ENCODE data around the gene NAP1L1. TPM values are rescaled to one million over a fixed set of nuclear protein-coding genes. Genes with fewer than 3 reads are reported as not detected.
A peak's percentile ranks its signal among the peaks of the same experiment; 100 is the strongest.

The NAP1L1 gene
- total RNA-seq, 1 experiment from 2014 or later = 467 TPM

DNA sequence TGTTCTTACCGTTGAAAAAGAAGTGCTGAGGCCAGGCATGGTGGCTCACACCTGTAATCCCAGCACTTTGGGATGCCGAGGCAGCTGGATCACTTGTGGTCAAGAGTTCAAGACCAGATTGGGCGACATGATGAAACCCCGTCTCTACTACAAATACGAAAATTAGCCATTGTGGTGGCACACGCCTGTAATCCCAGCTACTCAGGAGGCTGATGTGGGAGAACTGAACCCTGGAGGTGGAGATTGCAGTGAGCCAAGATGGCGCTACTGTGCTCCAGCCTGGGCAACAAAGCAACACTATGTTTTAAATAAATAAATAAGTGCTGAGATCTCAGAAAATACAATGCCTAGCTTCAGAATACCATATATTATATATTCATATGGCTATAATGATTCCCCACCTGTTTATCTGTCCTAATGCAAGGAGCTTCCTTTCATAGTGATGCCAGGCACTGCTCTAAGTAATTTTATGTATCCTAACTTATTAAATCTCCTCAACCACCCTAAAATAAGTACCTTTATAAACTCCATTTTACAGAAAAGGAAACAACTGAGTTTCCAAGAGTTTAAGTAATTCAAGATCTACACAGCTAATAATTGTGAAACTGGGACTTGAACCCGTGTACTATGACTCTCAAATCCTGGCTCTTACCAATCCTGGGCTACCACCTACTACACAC lies 60.2 kb downstream of the NAP1L1 start:
- H3K27ac Mint-ChIP-seq (ENCODE audit: unreplicated experiment) = peak overlapping the region; percentile 89

DNA sequence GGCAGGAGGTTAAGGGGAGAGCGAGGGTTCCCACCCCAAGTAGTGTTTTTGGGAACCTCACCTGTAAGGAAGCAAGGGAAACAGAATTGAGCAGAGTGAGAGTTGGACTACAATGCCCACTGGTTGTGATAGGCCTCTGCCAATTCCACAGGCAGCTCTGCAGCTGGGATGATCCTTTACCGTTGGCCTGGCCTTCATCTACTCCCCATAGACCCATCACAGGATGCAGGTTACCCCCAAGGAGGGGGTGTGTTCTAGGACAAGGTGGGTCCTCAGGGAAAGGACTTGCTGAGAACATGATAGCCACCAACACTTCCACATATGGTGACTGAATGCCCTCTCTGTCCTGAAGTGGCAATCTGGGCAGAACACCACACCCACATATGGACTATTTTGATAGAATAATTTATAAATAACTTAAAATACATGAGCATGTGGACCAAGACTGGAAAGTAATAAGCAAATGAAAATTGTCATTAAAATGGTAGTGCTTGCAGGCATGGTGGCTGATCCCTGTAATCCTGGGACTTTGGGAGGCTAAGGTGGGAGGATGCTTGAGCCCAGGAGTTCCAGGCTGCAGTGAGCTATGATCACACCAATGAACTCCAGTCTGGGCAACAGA lies 61.3 kb downstream of the NAP1L1 start:
- no peak for DNase-seq
- Mint-ChIP-seq H3K27me3 (ENCODE audit: unreplicated experiment) (no peaks in the 10 kb centered on the region), H3K4me3 (ENCODE audit: low read depth, unreplicated experiment) (no peak overlapping the region), H3K4me1 (ENCODE audit: low read depth, unreplicated experiment) (peaks cover 62% of the 10 kb centered on the region), H3K36me3 (ENCODE audit: insufficient read depth, unreplicated experiment) (peaks cover 81% of the 10 kb centered on the region), H3K9me3 (ENCODE audit: low read depth, unreplicated experiment) (no peaks in the 10 kb centered on the region), H3K27ac (ENCODE audit: unreplicated experiment) (peak overlapping the region; percentile 63)
- CTCF ChIA-PET = interaction anchor here (1.2 kb wide), 1 partner anchor 467 kb away, joined by 3 read pairs; no protein-coding TSS in a partner anchor
- no TSS peak for BruUV-seq (replicated peaks)
- intact Hi-C loops (cut with micrococcal nuclease; ENCODE audit: unreplicated experiment) = loop anchor here (5.0 kb wide), 2 partner anchors 146 to 301 kb away; no protein-coding TSS in a partner anchor
- TF ChIP-seq, protein P1, sequence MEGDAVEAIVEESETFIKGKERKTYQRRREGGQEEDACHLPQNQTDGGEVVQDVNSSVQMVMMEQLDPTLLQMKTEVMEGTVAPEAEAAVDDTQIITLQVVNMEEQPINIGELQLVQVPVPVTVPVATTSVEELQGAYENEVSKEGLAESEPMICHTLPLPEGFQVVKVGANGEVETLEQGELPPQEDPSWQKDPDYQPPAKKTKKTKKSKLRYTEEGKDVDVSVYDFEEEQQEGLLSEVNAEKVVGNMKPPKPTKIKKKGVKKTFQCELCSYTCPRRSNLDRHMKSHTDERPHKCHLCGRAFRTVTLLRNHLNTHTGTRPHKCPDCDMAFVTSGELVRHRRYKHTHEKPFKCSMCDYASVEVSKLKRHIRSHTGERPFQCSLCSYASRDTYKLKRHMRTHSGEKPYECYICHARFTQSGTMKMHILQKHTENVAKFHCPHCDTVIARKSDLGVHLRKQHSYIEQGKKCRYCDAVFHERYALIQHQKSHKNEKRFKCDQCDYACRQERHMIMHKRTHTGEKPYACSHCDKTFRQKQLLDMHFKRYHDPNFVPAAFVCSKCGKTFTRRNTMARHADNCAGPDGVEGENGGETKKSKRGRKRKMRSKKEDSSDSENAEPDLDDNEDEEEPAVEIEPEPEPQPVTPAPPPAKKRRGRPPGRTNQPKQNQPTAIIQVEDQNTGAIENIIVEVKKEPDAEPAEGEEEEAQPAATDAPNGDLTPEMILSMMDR (IDR thresholded peaks at IDR 0.05; ENCODE audit: unreplicated experiment) = no peak

More for the DNA sequence above, 60.2 kb downstream of the NAP1L1 start:
- no TSS peak for BruUV-seq (replicated peaks)
- Mint-ChIP-seq H3K9me3 (ENCODE audit: low read depth, unreplicated experiment) (no peaks in the 10 kb centered on the region), H3K4me1 (ENCODE audit: low read depth, unreplicated experiment) (peaks cover 51% of the 10 kb centered on the region), H3K36me3 (ENCODE audit: insufficient read depth, unreplicated experiment) (peaks cover 82% of the 10 kb centered on the region), H3K27me3 (ENCODE audit: unreplicated experiment) (no peaks in the 10 kb centered on the region), H3K4me3 (ENCODE audit: low read depth, unreplicated experiment) (no peak overlapping the region)
- no peak for DNase-seq
- TF ChIP-seq, protein P1 (IDR thresholded peaks at IDR 0.05; ENCODE audit: unreplicated experiment) = no peak
- intact Hi-C loops (cut with micrococcal nuclease; ENCODE audit: unreplicated experiment) = loop anchor here (5.0 kb wide), 2 partner anchors 147 to 302 kb away; no protein-coding TSS in a partner anchor
- CTCF ChIA-PET = interaction anchor here (0.6 to 1.2 kb wide), 3 partner anchors 23 to 468 kb away, joined by 3 to 6 read pairs (median 3); no protein-coding TSS in a partner anchor

DNA sequence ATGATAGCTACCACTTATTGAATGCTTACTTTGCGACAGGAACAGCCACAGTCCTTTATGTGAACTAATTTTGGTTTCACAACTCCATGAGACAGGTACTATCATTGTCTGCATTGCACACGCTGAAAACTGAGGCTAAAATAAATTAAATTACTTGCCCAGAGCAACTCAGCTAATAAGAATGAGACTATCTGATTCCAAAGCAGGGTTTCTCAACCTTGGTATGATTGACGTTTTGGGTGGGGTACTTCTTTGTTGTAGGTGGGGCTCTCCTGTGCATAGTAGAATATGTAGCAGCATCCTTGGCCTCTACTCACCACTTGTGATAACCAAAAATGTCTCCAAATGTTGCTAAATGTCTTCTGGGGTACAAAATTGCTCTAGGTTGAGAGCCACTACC lies 62.0 kb downstream of the NAP1L1 start:
- intact Hi-C loops (cut with micrococcal nuclease; ENCODE audit: unreplicated experiment) = loop anchor here (5.0 kb wide), 2 partner anchors 145 to 300 kb away; no protein-coding TSS in a partner anchor
- Mint-ChIP-seq H3K4me3 (ENCODE audit: low read depth, unreplicated experiment) (no peak overlapping the region), H3K27ac (ENCODE audit: unreplicated experiment) (peak overlapping the region; percentile 63), H3K36me3 (ENCODE audit: insufficient read depth, unreplicated experiment) (peaks cover 80% of the 10 kb centered on the region), H3K4me1 (ENCODE audit: low read depth, unreplicated experiment) (peaks cover 66% of the 10 kb centered on the region), H3K27me3 (ENCODE audit: unreplicated experiment) (no peaks in the 10 kb centered on the region), H3K9me3 (ENCODE audit: low read depth, unreplicated experiment) (no peaks in the 10 kb centered on the region)
- no peak for DNase-seq
- CTCF ChIA-PET = no interaction called here
- BruUV-seq (replicated peaks) = no TSS peak
- TF ChIP-seq, protein P1 (IDR thresholded peaks at IDR 0.05; ENCODE audit: unreplicated experiment) = no peak

DNA sequence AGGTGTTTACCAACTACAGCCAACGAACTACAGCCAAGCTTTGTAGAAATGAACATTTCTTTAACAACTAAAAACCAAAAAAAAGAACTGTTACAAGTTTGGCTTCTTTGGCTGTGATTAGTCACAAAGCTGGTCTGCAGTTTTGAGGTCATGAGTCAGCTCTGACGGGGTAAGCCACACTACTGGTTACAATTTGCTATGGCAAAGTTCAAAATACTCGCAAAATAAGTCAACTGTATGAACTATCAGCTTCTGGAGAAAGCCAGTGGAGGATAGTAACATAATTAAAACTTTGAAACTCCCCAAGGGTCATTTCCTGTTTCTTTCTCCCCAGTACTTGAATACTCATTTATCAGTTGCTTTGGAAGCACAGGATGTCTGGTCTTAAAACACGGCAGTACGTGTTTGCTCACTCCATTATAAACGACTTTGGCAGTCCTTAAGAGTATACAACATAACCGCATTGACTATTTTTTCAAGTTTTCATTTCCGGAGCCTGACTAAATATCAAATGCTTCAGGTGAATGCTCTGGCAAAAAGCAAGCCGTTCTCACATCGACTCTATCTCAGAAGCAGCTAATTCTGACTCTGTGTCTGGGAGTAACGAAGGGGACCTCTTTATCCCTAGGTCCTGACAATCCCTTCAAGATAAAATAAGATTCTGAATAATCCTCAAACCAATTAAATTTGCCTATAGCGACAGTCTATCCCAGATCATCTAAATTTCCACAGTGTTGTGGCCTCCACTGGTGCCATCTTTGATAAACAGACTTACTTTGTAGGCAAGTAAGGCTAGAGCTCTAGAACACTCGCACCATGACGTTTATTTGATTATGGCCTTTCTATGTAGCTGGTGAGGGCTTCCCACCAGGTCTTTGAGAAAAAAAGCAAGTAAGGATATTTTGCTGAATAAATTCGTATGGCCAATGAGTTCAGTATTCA lies 63.5 kb downstream of the NAP1L1 start:
- peak overlapping the region; percentile 97 for H3K27ac Mint-ChIP-seq (ENCODE audit: unreplicated experiment)
- CTCF ChIA-PET = interaction anchor here (0.7 to 3.3 kb wide), 11 partner anchors 9 to 470 kb away, joined by 3 to 17 read pairs (median 5); partner anchors contain the start of gene PHLDA1
- intact Hi-C loops (cut with micrococcal nuclease; ENCODE audit: unreplicated experiment) = loop anchor here (1.0 to 5.0 kb wide), 8 partner anchors 34 to 380 kb away; no protein-coding TSS in a partner anchor
- no peaks in the 10 kb centered on the region for H3K9me3 Mint-ChIP-seq (ENCODE audit: low read depth, unreplicated experiment)
- TF ChIP-seq, protein P1 (IDR thresholded peaks at IDR 0.05; ENCODE audit: unreplicated experiment) = no peak
- TSS peak; percentile 95 for BruUV-seq (replicated peaks)
- H3K36me3 Mint-ChIP-seq (ENCODE audit: insufficient read depth, unreplicated experiment) = peaks cover 65% of the 10 kb centered on the region
- peak; percentile 70 for DNase-seq
- H3K4me3 Mint-ChIP-seq (ENCODE audit: low read depth, unreplicated experiment) = peak overlapping the region; percentile 25
- H3K27me3 Mint-ChIP-seq (ENCODE audit: unreplicated experiment) = no peaks in the 10 kb centered on the region
- H3K4me1 Mint-ChIP-seq (ENCODE audit: low read depth, unreplicated experiment) = peaks cover 56% of the 10 kb centered on the region

All from Calu3 (cell line).